ENCODE results near the gene SRSF11.

Gene SRSF11

DNA sequence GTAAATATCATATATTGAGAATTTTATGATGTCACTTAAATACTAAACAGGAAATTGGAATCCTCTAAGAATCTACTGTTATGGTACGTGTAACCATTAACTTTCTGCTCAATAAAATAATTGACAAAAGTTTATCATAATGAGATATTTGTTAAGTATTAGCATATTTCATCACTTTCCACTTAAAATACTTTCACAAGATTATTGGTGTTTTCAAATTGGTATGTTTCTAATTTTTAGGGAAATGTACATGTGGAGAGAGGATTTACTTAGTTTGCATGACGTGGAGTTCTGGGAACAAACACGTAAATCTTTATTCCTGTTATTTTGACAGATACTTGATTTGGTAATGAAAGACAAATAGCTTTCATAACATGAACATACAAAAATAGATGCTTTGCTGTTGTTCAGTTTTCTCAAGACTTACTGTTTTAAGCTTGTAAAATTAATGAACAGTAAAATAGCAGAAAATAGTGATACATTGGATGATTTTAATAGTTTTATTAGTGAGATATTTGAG, 1.6 kb downstream of the SRSF11 start:
- DNase-seq (ENCODE audit: low read depth): no peak

- no peak for DNase-seq (ENCODE audit: low read depth)
These were observed 3.8 kb downstream of the SRSF11 start for GRCh38 chr1:70224954-70225353.

GRCh38 chr1:70227439-70227838, 6.3 kb downstream of the SRSF11 start:
- no peak for DNase-seq (ENCODE audit: low read depth)

- DNase-seq (ENCODE audit: low read depth): no peak
These were observed 7.5 kb downstream of the SRSF11 start for GRCh38 chr1:70228670-70229069.

- no peak for DNase-seq (ENCODE audit: low read depth)
These were observed 10.3 kb downstream of the SRSF11 start for GRCh38 chr1:70231475-70231874.

- DNase-seq (ENCODE audit: low read depth): no peak
These were observed 13.6 kb downstream of the SRSF11 start for GRCh38 chr1:70234733-70235132.

- no peak for DNase-seq (ENCODE audit: low read depth)
These were observed 18.8 kb downstream of the SRSF11 start for GRCh38 chr1:70239940-70240339.

GRCh38 chr1:70247122-70247521, 25.9 kb downstream of the SRSF11 start:
- DNase-seq (ENCODE audit: low read depth): no peak

DNA sequence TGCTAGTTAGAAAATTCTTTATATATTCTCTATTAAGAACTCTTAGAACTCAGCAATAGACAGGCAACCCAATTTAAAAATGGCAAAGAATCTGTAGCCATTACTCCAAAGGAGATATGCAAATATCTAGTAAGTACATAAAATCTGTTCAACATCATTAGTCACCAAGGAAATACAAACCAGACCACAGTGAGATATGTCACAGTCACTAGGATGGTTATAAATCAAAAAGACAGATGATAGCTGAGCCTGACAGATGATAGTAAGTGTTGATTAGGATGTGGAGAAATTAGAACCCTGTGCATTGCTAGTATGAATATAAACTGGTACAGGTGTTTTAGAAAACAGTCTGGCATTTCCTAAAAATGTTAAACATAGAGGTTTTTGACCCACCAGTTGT, 26.6 kb downstream of the SRSF11 start:
- DNase-seq (ENCODE audit: low read depth): no peak

- DNase-seq (ENCODE audit: low read depth): no peak
These were observed 27.5 kb downstream of the SRSF11 start for GRCh38 chr1:70248729-70249128.

- DNase-seq (ENCODE audit: low read depth): no peak
These were observed 35.5 kb downstream of the SRSF11 start for GRCh38 chr1:70256664-70257063.

GRCh38 chr1:70264839-70265238, 43.7 kb downstream of the SRSF11 start:
- DNase-seq (ENCODE audit: low read depth): no peak

DNA sequence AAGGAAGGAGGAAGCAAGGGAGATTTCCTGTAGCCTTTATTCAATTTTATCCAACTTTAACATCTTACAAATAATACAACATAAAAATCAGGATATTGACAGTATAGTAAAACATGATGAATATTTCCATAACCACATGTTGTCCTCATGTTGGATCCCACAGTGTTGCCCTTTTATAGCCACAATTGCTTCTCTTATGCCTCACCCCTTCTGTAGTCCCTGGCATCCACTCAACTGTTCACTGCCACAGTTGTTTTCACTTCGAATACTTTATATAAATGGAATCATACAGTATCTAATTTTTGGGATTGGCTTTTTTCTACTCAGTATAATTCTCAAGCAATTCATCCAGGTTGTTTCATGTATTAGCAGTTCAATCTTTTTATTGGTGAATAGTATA, 44.8 kb downstream of the SRSF11 start:
- no peak for DNase-seq (ENCODE audit: low read depth)

DNA sequence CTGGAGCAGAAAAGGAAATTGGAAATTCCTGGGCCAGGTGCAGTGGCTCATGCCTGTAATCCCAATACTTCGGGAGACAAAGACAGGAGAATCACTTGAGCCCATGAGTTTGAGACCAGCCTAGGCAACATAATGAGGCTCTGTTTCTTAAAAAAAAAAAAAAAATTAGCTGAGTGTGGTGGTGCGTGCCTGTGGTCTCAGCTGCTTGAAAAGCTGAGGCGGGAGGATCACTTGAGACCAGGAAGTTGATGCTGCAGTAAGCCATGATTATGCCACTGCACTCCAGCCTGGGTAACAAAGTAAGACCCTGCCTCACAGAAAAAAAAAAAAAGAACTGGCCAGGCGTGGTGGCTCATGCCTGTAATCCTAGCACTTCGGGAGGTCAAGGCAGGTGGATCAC, 56.7 kb downstream of the SRSF11 start:
- no peak for DNase-seq (ENCODE audit: low read depth)

GRCh38 chr1:70278710-70279109, 57.5 kb downstream of the SRSF11 start:
- DNase-seq (ENCODE audit: low read depth): no peak

DNA sequence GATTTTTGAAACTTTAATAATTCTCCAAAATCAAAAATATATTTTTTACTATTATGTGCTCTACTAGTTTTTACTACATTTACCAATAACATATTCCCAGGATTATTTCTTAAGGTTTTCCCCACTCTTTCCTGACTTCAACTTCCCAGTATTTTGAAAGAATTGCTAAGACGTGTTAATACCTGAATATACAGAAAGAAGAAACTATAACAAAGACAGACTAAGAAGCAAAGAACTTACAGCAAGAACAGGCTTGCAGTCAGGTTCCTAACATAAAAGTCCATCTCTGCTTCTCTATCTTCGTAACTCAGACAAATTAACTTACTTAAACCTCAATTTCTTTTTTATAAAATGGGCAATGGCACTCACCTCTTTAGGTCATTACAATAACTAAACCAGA, 63.2 kb downstream of the SRSF11 start:
- DNase-seq (ENCODE audit: low read depth): no peak

DNA sequence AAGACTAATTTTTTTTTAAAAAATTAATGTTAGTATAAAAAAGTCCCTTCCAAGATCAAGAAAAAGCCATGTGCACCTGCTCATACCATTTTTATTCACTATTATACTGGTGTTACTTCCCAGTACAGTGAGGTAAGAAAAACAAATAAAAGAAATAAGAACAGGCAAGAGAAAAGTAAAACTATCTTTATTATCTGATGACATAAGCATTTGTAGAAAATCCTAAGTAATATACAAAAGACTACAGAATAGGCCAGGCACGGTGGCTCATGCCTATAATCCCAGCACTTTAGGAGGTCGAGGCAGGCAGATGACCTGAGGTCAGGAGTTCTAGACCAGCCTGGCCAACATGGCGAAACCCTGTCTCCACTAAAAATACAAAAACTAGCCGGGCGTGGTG, 65.3 kb downstream of the SRSF11 start:
- no peak for DNase-seq (ENCODE audit: low read depth)

- DNase-seq (ENCODE audit: low read depth): no peak
These were observed 67.0 kb downstream of the SRSF11 start for GRCh38 chr1:70288166-70288565.

DNA sequence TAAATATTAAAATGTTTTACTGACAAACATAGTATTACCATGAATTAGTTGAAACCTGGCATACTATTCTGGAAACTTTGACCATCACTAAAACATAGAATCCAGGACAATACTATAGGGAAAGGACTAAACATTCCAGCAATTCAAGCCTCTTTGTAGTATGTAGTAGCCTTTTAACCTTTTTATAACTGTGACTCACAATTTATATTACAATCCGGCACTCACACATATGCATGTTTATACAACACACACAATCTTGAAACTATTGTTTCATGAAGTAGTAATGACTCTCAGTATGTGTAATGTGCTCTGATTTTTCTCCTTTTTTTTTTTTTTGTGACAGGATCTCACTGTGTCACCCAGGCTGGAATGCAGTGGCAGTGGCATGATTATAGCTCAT, 69.0 kb downstream of the SRSF11 start:
- DNase-seq (ENCODE audit: low read depth): no peak

GRCh38 chr1:70293186-70293843, 72.1 kb downstream of the SRSF11 start:
- no peak for DNase-seq (ENCODE audit: low read depth)

DNA sequence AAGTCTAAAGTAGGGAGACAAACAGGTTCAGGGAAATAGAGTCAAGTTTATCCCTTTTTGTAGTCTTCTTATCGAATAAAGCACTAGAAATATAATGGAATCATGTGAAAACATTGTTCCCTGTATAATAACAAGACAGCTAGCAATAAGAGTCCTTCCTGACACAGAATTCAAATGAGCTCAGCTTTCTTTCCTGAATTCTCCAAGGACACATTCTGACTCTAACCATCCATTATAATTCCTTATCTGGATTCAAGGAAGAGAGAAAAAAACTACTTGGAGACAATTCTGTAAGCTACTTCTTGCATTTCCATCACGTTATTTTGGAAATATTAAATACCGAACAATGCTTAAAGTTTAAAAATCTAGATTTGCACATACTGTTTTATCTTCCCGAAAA, 74.6 kb downstream of the SRSF11 start:
- no peak for DNase-seq (ENCODE audit: low read depth)

DNA sequence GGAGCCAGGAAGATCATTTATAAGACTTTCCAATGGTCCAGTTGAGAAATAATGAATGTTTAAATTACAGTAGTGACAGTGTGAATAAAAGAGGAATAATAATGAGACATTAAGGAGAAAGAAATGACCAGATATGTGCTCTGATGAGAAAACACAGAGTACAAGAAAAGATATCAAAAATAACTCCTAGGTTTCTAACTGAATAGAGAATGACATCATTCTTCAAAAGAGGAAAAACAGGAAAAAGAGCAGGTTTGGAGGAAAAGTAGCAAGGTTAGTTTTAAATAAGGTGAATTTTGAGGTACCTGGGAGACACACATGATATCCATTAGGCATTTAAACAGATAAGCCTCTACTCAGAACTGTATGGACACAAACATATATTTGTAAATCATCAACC, 78.3 kb downstream of the SRSF11 start:
- DNase-seq (ENCODE audit: low read depth): no peak

Measured in stimulated activated CD8-positive, alpha-beta memory T cell treated with anti-CD3 and anti-CD28 coated beads, Interleukin-12 subunit alpha, Interleukin-12 subunit beta, amount 100 ng/mL, for 4 hours (primary cell).